Lower lobe of right lung (tissue), 2 donors: Measurements from ENCODE around the gene CSMD2. TPM values are rescaled to one million over a fixed set of nuclear protein-coding genes. Genes with fewer than 3 reads are reported as not detected.

Experiments used
- ATAC-seq, 2 donors: fragments of 200-7000 bp; cut with Tn5 transposase; one replicate each; pipeline ENCODE4 v1.9.1; 2020 to 2022; ENCODE audit warnings: mild to moderate bottlenecking in 2 of 2, moderate library complexity in 2 of 2
- DNase-seq: peaks from one replicate; pipeline ENCODE4 v3.0.0-alpha.2; 2020
- H3K27ac ChIP-seq: fragments of 200-600 bp; one replicate; pipeline ENCODE4 v1.8.0; 2022
- H3K27me3 ChIP-seq: fragments of 200-600 bp; one replicate; pipeline ENCODE4 v1.8.0; 2022; ENCODE audit warnings: low read depth
- H3K36me3 ChIP-seq: fragments of 200-600 bp; one replicate; pipeline ENCODE4 v1.8.0; 2022; ENCODE audit warnings: mild to moderate bottlenecking
- H3K4me1 ChIP-seq: fragments of 200-600 bp; one replicate; pipeline ENCODE4 v1.8.0; 2022
- H3K4me3 ChIP-seq: fragments of 200-600 bp; one replicate; pipeline ENCODE4 v1.8.0; 2022; ENCODE audit warnings: mild to moderate bottlenecking
- H3K9me3 ChIP-seq: fragments of 200-600 bp; one replicate; pipeline ENCODE4 v1.8.0; 2022
- CTCF ChIP-seq: fragments of 200-600 bp; IDR thresholded peaks from one replicate; pipeline ENCODE4 v1.8.0; 2022; ENCODE audit warnings: antibody characterized with exemption, mild to moderate bottlenecking
- intact Hi-C: fragments of 100-400 bp; cut with DNase I; formaldehyde crosslinking; loops from one replicate; pipeline ENCODE4 v1.11.0; 2022
- total RNA-seq: library from RNA; stranded (reverse); fragmentation: NEBNext Ultra II Directional; extraction: Animal tissue kit (Norgen Biotek cat#: 25700); gene quantifications from one replicate; pipeline ENCODE4 v1.2.1, GENCODE V29; 2021
- donor health status: DM: no; HTN: yes; CAD: no; lungs with severe emphysema.

The CSMD2 gene
- total RNA-seq, 1 donor from 2014 or later = 1.1 TPM

GRCh38 chr1:33824321-33824720, 340.7 kb downstream of the CSMD2 start:
- TF ChIP-seq CTCF = no peak
- no peaks in the 10 kb centered on the region for H3K9me3 ChIP-seq
- no peaks in the 10 kb centered on the region for H3K36me3 ChIP-seq
- no peak for DNase-seq
- H3K4me1 ChIP-seq = no peaks in the 10 kb centered on the region
- H3K4me3 ChIP-seq = no peak overlapping the region
- intact Hi-C loops = no loop called here
- no peak for ATAC-seq
- H3K27me3 ChIP-seq = no peaks in the 10 kb centered on the region
- no peak overlapping the region for H3K27ac ChIP-seq

GRCh38 chr1:33823830-33824229, 341.2 kb downstream of the CSMD2 start:
- no peaks in the 10 kb centered on the region for H3K36me3 ChIP-seq
- H3K4me1 ChIP-seq = no peaks in the 10 kb centered on the region
- no peaks in the 10 kb centered on the region for H3K27me3 ChIP-seq
- no peak overlapping the region for H3K4me3 ChIP-seq
- DNase-seq = no peak
- TF ChIP-seq CTCF = no peak
- ATAC-seq = no peak
- no peaks in the 10 kb centered on the region for H3K9me3 ChIP-seq
- no peak overlapping the region for H3K27ac ChIP-seq
- intact Hi-C loops = no loop called here

- Histone ChIP-seq H3K27me3 (no peaks in the 10 kb centered on the region), H3K27ac (no peak overlapping the region), H3K36me3 (no peaks in the 10 kb centered on the region), H3K9me3 (no peaks in the 10 kb centered on the region), H3K4me1 (no peaks in the 10 kb centered on the region), H3K4me3 (no peak overlapping the region)
- intact Hi-C loops = no loop called here
- DNase-seq (no peak), ATAC-seq (no peak)
- no peak for TF ChIP-seq CTCF
Measured at GRCh38 chr1:33823401-33823800, 341.6 kb downstream of the CSMD2 start.

GRCh38 chr1:33822396-33822795, 342.6 kb downstream of the CSMD2 start:
- Histone ChIP-seq H3K36me3 (no peaks in the 10 kb centered on the region), H3K27ac (no peak overlapping the region), H3K27me3 (no peaks in the 10 kb centered on the region), H3K4me3 (no peak overlapping the region), H3K9me3 (no peaks in the 10 kb centered on the region), H3K4me1 (no peaks in the 10 kb centered on the region)
- intact Hi-C loops = no loop called here
- TF ChIP-seq CTCF = no peak
- ATAC-seq (no peak), DNase-seq (no peak)

GRCh38 chr1:33821291-33821690, 343.7 kb downstream of the CSMD2 start:
- no peak for TF ChIP-seq CTCF

GRCh38 chr1:33820804-33821203, 344.2 kb downstream of the CSMD2 start:
- TF ChIP-seq CTCF = no peak
- no peak for DNase-seq
- H3K36me3 ChIP-seq = no peaks in the 10 kb centered on the region
- intact Hi-C loops = no loop called here
- no peaks in the 10 kb centered on the region for H3K9me3 ChIP-seq
- H3K27ac ChIP-seq = no peak overlapping the region
- H3K27me3 ChIP-seq = no peaks in the 10 kb centered on the region
- no peak overlapping the region for H3K4me3 ChIP-seq
- no peaks in the 10 kb centered on the region for H3K4me1 ChIP-seq
- ATAC-seq = no peak

More at GRCh38 chr1:33821291-33821690, 343.7 kb downstream of the CSMD2 start:
- H3K4me1 ChIP-seq = no peaks in the 10 kb centered on the region
- H3K27ac ChIP-seq = no peak overlapping the region
- no peaks in the 10 kb centered on the region for H3K27me3 ChIP-seq
- ATAC-seq (no peak), DNase-seq (no peak)
- no peaks in the 10 kb centered on the region for H3K9me3 ChIP-seq
- no peaks in the 10 kb centered on the region for H3K36me3 ChIP-seq
- intact Hi-C loops = no loop called here
- no peak overlapping the region for H3K4me3 ChIP-seq
